ENCODE results near the gene ZBTB20.

DNA sequence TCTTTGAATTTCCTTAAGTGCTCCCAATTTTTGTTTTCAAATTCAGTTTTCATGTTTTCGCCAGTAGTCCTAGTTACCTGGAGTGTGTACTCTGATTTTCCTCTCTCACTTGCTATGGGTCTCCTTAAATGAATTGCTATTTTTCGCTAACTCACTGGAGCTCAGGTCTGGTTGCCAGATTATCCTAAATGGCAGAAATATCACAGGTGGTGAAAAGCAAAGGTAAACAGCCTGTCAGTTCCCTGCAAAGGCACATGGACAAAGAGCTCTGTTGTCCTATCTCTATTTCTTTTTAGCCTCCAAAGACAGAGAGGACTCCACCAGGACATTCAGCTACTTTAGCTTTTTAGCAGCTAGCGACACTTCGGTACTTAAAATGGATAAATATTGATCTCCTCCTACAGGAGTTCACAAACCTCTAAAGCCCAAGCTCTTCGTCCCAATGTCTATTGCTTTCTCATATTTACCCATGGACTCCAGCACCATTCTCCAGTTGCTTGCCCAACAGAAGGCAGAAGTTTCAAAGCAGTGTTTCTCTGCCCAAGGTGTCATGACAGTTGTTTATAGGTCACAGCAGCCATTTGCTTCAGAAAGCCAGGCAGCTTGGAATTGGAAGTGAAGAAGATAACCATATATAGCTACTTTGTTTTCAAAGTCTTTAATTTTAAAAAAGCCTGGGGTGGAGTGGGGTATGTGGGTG, 12.3 kb downstream of the ZBTB20 start:
- TF ChIP-seq TAF1 (IDR thresholded peaks at IDR 0.05; ENCODE audit: borderline replicate concordance, insufficient read depth, low read length) = no peak
- TF ChIP-seq, protein P1, sequence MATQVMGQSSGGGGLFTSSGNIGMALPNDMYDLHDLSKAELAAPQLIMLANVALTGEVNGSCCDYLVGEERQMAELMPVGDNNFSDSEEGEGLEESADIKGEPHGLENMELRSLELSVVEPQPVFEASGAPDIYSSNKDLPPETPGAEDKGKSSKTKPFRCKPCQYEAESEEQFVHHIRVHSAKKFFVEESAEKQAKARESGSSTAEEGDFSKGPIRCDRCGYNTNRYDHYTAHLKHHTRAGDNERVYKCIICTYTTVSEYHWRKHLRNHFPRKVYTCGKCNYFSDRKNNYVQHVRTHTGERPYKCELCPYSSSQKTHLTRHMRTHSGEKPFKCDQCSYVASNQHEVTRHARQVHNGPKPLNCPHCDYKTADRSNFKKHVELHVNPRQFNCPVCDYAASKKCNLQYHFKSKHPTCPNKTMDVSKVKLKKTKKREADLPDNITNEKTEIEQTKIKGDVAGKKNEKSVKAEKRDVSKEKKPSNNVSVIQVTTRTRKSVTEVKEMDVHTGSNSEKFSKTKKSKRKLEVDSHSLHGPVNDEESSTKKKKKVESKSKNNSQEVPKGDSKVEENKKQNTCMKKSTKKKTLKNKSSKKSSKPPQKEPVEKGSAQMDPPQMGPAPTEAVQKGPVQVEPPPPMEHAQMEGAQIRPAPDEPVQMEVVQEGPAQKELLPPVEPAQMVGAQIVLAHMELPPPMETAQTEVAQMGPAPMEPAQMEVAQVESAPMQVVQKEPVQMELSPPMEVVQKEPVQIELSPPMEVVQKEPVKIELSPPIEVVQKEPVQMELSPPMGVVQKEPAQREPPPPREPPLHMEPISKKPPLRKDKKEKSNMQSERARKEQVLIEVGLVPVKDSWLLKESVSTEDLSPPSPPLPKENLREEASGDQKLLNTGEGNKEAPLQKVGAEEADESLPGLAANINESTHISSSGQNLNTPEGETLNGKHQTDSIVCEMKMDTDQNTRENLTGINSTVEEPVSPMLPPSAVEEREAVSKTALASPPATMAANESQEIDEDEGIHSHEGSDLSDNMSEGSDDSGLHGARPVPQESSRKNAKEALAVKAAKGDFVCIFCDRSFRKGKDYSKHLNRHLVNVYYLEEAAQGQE (IDR thresholded peaks at IDR 0.05; ENCODE audit: insufficient read depth in 1 of 2, low read depth in 2 of 2, low read length in 2 of 2) = no peak
